DND-41 (cell line): ENCODE data around the gene ARSG.

Source experiments
- CTCF ChIP-seq: IDR thresholded peaks from 2 replicates; pipeline ENCODE4 v1.5.1; 2012; ENCODE audit warnings: borderline replicate concordance, low read length, moderate library complexity, mild to moderate bottlenecking; ENCODE audit not compliant: poor library complexity, severe bottlenecking; ENCODE audit errors: extremely low read depth
- EZH2 ChIP-seq: IDR thresholded peaks from 3 replicates; pipeline ENCODE4 v1.6.1; 2012; ENCODE audit warnings: borderline replicate concordance, low read depth, mild to moderate bottlenecking, moderate library complexity, low read length, inconsistent platforms; ENCODE audit not compliant: severe bottlenecking

- no peak for TF ChIP-seq CTCF
- no peak for TF ChIP-seq EZH2
Observed at GRCh38 chr17:68421486-68421885, 130.2 kb downstream of the ARSG start.
